Muscle layer of duodenum (tissue), 2 donors: Measurements from ENCODE around the gene ARL14EPL.
"Not testable (repeated sequence)": the region's sequence is repeated elsewhere in the genome, so short reads cannot be mapped to it uniquely, and the experiment has no call there.

ENCODE experiments used
- H3K27ac ChIP-seq: one replicate; pipeline ENCODE4 v1.7.0; 2013; ENCODE audit warnings: mild to moderate bottlenecking, low read length
- H3K27me3 ChIP-seq: one replicate; pipeline ENCODE4 v1.7.0; 2013; ENCODE audit warnings: low read depth, mild to moderate bottlenecking, control low read depth, low read length
- H3K36me3 ChIP-seq, 2 donors: one replicate each; pipeline ENCODE4 v1.7.0; 2013; ENCODE audit warnings: low read length in 2 of 2, control low read depth in 1 of 2, mild to moderate bottlenecking in 1 of 2; ENCODE audit not compliant: insufficient read depth in 2 of 2, control insufficient read depth in 1 of 2
- H3K4me1 ChIP-seq, 2 donors: one replicate each; pipeline ENCODE4 v1.7.0; 2013; ENCODE audit warnings: low read length in 2 of 2, mild to moderate bottlenecking in 2 of 2, control low read depth in 1 of 2, moderate library complexity in 1 of 2; ENCODE audit not compliant: insufficient read depth in 2 of 2, control insufficient read depth in 1 of 2
- H3K4me3 ChIP-seq, 2 donors: one replicate each; pipeline ENCODE4 v1.7.0; 2013; ENCODE audit warnings: low read length in 2 of 2, low read depth in 1 of 2, mild to moderate bottlenecking in 1 of 2
- H3K9me3 ChIP-seq, 2 donors: one replicate each; pipeline ENCODE4 v1.7.0; 2013; ENCODE audit warnings: low read length in 2 of 2, control low read depth in 1 of 2, mild to moderate bottlenecking in 1 of 2; ENCODE audit not compliant: control insufficient read depth in 1 of 2
- donor health status: healthy.

The ARL14EPL gene

DNA sequence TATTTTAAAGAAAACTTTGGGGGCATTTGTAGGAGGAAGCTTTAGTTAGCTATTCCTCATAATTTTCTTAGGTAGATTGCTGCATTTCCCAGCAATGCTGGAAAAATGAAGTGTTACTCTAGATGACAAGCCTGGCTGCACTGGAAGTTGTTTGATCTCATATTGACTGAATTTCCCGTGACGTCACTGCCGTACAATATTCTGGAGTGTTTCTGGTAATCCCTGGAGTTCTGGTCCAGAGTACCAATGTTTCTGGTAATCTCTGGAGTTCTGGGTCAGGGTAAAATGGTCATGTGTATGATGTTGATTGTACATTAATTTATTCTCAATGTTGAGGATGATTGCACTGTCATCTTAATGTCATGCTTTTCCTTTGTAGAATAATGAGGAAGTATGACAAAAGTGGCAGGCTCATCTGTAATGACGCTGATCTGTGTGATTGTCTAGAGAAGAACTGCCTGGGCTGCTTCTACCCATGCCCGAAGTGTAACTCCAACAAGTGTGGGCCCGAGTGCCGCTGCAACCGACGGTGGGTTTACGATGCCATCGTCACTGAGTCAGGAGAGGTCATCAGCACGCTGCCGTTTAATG lies 26.2 kb downstream of the ARL14EPL start:
- H3K4me1 ChIP-seq = no peaks in the 10 kb centered on the region
- no peaks in the 10 kb centered on the region for H3K9me3 ChIP-seq

DNA sequence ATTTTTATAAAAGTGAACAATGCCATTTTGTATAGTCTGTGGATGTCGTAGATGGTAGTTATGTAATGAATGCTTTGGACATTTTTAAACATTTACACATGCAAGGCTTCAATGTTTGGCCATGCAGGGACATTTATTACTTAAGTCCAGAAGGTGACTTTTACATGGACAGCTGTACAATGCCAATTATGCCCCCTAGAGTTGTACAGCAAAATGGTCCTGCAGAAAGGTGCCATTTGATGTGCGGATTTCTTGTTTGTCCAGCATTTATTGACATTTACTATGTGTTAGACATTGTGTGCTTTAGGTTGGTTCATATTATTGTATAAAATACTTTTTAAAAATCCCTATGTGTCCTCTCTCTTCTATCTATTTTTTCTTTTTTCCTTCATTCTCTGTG lies 30.1 kb downstream of the ARL14EPL start:
- H3K9me3 ChIP-seq = no peaks in the 10 kb centered on the region
- H3K4me3 ChIP-seq = no peak overlapping the region
- H3K4me1 ChIP-seq = no peaks in the 10 kb centered on the region
- no peaks in the 10 kb centered on the region for H3K36me3 ChIP-seq
- H3K27me3 ChIP-seq = no peaks in the 10 kb centered on the region
- no peak overlapping the region for H3K27ac ChIP-seq

More for the DNA sequence above, 26.2 kb downstream of the ARL14EPL start:
- no peak overlapping the region for H3K27ac ChIP-seq
- H3K27me3 ChIP-seq = no peaks in the 10 kb centered on the region
- H3K4me3 ChIP-seq = no peak overlapping the region
- H3K36me3 ChIP-seq = no peaks in the 10 kb centered on the region

DNA sequence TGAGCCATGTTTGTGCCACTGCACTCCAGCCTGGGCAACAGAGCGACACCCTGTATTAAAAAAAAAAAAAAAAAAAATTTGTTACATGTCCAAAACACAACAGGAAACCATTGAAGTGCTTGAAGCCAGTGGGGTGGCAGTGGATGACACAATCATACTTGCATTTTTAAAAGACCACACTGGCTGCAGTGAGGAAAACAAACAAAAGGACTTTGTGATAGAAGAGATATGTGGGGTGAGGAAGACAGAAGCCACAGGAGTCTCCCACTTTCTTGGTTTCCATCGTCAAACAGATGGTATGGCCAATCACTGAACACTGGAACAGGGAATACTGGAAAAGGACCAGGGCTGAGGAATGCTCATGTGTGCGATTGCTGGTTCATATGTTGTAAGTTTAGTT lies 31.7 kb downstream of the ARL14EPL start:
- H3K9me3 ChIP-seq = no peaks in the 10 kb centered on the region
- H3K36me3 ChIP-seq = no peaks in the 10 kb centered on the region
- H3K27me3 ChIP-seq = no peaks in the 10 kb centered on the region
- no peak overlapping the region for H3K27ac ChIP-seq
- no peaks in the 10 kb centered on the region for H3K4me1 ChIP-seq
- H3K4me3 ChIP-seq = no peak overlapping the region

DNA sequence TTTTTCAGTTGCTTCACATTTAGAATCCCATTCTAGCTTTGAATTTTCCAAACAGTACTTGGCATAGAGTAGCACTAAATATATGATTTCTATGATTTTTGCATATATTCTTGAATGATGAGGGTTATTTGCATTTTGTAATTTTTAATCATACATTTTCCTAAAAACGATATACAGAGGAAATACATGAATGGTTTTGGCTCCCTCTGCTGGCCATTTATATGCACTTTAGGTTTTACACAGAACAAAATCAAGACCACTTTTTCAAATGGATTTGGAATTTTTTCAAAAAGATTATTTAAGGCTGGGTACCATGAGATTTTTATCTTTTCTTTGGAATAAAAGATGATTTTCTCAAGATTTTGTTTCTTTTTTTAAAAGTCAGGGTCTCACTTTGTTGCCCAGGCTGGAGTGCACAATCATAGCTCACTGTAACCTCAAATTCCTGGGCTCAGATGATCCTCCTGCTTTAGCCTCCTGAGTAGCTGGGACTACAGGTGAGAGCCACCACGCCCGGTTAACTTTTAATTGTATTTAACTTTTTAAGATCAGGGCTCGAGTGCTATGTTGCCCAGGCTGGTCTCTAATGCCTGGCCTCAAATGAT lies 35.9 kb downstream of the ARL14EPL start:
- Histone ChIP-seq H3K27ac (no peak overlapping the region), H3K4me1 (no peaks in the 10 kb centered on the region), H3K4me3 (no peak overlapping the region), H3K36me3 (no peaks in the 10 kb centered on the region), H3K9me3 (no peaks in the 10 kb centered on the region), H3K27me3 (no peaks in the 10 kb centered on the region)

DNA sequence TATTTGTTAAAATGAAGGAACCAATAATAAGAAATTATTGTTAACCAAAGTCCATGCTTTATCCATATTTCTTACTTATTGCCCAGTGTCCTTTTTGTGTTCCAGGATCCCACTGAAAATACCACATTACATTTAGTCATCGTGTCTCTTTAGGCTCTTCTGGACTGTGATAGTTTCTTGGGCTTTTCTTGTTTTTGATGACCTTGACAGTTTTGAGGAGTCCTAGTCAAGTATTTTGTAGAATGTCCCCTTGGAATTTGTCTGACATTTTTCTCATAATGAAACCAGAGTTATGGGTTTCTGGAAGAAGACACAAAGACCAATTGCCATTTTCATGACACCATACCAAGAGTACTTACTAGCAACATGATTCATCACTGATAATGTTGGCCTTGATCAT lies 38.9 kb downstream of the ARL14EPL start:
- H3K27me3 ChIP-seq = no peaks in the 10 kb centered on the region
- H3K4me3 ChIP-seq = no peak overlapping the region
- H3K4me1 ChIP-seq = no peaks in the 10 kb centered on the region
- no peaks in the 10 kb centered on the region for H3K9me3 ChIP-seq
- no peak overlapping the region for H3K27ac ChIP-seq
- no peaks in the 10 kb centered on the region for H3K36me3 ChIP-seq

DNA sequence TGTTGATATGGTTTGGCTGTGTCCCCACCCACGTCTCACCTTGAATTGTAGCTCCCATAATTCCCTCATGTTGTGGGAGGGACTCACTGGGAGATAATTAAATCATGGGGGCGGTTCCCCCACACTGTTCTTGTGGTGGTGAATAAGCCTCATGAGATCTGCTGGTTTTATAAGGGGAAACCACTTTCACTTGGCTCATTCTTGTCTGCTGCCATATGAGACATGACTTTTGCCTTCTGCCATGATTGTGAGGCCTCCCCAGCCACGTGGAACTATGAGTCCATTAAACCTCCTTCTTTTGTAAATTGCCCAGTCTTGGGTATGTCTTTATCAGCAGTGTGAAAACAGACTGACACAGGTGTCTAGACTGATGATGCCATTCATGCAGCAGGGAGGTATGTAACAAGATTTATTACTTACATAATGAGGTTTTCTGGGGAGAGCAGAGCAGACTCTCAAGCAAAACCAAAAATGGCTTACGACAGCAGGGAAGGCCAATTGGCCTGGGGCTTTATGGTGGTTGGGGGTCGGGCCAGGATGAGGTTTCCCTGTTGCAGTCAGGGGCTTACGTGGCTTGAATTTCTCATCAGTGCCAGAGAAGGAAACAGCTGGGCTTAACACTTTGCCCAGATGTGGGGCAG lies 43.0 kb downstream of the ARL14EPL start:
- Histone ChIP-seq H3K36me3 (no peaks in the 10 kb centered on the region), H3K27me3 (no peaks in the 10 kb centered on the region), H3K9me3 (no peaks in the 10 kb centered on the region), H3K4me1 (no peaks in the 10 kb centered on the region), H3K4me3 (no peak overlapping the region), H3K27ac (no peak overlapping the region)

DNA sequence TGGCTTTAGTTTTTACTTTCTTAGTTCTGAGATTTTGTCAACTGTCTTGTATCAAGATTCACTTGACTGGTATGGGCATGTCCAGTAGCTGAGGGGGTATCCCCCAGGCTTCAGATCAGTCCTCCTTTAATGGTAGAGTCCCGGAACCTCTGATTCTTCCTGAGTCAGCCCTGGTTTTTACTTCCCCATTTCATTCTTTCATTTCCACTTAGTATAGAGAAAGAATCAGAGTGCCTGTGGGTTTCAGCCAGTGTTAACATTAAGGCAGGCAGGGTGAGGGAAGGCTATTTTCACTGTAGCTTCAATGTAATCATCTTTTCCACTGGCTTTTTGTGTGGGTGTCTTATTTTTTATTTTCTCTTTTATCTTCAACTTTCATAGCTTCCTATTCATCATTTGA lies 44.2 kb downstream of the ARL14EPL start:
- H3K4me1 ChIP-seq = no peaks in the 10 kb centered on the region
- no peaks in the 10 kb centered on the region for H3K9me3 ChIP-seq
- H3K36me3 ChIP-seq = no peaks in the 10 kb centered on the region
- H3K27me3 ChIP-seq = no peaks in the 10 kb centered on the region
- no peak overlapping the region for H3K27ac ChIP-seq
- no peak overlapping the region for H3K4me3 ChIP-seq

DNA sequence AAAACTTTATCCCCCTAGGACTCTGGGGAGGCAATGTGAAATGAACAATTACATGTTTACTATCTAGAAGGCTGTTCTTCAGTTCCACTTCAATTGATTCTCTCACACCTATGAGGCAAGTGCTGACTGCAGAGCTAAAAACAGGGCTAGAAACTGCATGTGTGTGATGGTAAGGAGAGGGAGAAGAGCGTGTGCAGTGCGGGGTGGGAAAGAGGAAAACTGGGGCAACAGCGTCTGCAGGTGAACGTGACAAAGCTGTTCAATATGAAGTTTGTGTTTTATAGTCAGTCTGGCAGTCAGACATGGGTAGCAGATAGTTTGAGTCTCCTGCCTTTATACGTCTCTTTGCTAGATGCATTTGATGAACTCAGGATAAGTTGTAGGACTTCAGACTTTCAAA lies 45.9 kb downstream of the ARL14EPL start:
- Histone ChIP-seq H3K4me1 (no peaks in the 10 kb centered on the region), H3K36me3 (no peaks in the 10 kb centered on the region), H3K9me3 (no peaks in the 10 kb centered on the region), H3K27me3 (no peaks in the 10 kb centered on the region), H3K27ac (no peak overlapping the region), H3K4me3 (no peak overlapping the region)

DNA sequence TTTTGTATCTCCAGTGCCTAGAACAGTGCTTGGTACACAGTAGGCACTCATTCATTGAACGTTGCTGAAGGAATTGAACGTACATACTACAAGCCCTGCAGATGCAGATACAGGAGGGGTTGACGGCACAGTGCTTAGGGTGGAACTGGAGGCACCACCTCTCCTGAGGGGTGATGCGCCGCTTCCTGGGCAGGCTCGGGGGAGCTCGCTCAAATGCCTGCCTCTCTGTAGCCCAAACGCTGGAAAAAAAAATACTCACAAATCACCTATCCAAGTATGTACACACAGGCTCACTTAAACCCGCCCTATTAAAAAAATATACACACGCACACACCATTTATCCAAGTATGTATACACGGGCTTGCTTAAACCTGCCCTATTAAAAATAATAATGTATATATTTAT lies 52.0 kb downstream of the ARL14EPL start:
- H3K27ac ChIP-seq = no peak overlapping the region

DNA sequence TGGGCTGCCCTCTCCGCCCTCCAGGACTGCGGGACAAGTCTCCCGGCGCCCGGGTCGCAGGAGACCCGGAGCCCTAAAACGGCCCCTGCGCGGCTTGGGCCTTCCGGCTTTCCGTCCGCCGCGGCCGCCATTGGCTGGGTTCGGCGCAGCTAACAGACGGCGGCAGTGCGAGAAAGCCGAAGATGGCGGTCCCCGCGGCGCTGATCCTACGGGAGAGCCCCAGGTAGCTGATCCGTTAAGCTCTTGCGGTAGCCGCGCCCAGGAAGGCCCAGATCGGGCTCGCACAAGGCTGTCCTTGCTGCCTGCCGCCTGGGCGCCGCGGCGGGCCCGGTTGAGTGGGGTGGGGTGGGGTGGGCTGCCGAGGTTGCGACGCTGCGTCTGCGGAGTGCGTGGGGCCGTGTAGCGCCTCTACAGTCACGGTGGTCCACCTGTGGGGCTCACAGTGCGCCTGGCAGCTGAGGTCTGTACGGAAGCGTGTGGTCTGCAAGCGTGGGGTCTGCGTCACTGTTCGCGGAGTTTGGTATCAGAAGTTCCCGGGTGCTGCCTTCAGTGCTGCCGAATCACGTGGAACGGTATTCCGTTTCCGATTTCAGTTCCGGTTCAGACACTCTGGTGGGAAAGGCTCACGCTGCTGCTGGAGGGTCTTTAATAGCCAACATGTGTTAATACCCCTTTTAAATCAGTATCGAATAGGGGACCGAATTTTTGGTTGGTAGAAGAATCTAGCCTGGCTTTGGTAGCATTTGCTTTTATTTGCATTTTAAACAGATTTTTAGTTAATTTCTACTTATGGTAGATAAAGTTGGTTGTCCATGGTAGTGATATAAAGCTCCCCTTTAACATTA lies 52.8 kb downstream of the ARL14EPL start, which contains the start of gene COMMD10:
COMMD10 (plus strand) TSS at position 155 of the 845 bp plus-strand sequence.
- no peaks in the 10 kb centered on the region for H3K27me3 ChIP-seq
- H3K9me3 ChIP-seq = no peaks in the 10 kb centered on the region

More for the DNA sequence above, 52.0 kb downstream of the ARL14EPL start:
- peak overlapping the region; percentile 74 to 98 for H3K4me3 ChIP-seq
- H3K9me3 ChIP-seq = no peaks in the 10 kb centered on the region
- H3K4me1 ChIP-seq = peaks cover 5 to 20% of the 10 kb centered on the region in 2 donors
- no peaks in the 10 kb centered on the region for H3K27me3 ChIP-seq
- H3K36me3 ChIP-seq = peaks cover 3 to 7% of the 10 kb centered on the region in 2 donors

DNA sequence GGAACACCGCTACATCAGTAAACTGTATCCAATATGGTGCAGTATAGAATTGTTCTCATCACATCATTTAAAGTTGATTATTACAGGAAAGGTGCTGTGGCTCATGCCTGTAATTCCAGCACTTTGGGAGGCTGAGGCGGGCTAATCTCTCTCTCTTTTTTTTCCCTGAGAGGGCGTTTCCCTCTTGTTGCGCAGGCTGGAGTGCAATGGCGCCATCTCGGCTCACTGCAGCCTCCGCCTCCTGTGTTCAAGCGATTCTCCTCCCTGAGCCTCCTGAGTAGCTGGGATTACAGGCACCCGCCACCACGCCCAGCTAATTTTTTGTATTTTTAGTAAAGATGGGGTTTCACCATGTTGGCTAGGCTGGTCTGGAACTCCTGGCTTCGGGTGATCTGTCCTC lies 54.0 kb downstream of the ARL14EPL start:
- Histone ChIP-seq H3K4me3 (peak overlapping the region in 1 of 2 donors; percentile 74), H3K4me1 (peaks cover 5 to 20% of the 10 kb centered on the region in 2 donors)
- not testable (repeated sequence) for H3K27ac ChIP-seq, H3K36me3 ChIP-seq, H3K27me3 ChIP-seq, H3K9me3 ChIP-seq

More for the DNA sequence above, 52.8 kb downstream of the ARL14EPL start, which contains the start of gene COMMD10:
- H3K4me3 ChIP-seq = peak within 1 kb of the TSS; percentile 74 to 98
- peaks cover 6 to 7% of the 10 kb centered on the region in 2 donors for H3K36me3 ChIP-seq
- H3K27ac ChIP-seq = peak within 1 kb of the TSS; percentile 73
- H3K4me1 ChIP-seq = peaks cover 5 to 20% of the 10 kb centered on the region in 2 donors
